ENCODE data around the gene LYPLA2.
"Not testable (repeated sequence)": the region's sequence is repeated elsewhere in the genome, so short reads cannot be mapped to it uniquely, and the experiment has no call there.

The LYPLA2 gene

DNA sequence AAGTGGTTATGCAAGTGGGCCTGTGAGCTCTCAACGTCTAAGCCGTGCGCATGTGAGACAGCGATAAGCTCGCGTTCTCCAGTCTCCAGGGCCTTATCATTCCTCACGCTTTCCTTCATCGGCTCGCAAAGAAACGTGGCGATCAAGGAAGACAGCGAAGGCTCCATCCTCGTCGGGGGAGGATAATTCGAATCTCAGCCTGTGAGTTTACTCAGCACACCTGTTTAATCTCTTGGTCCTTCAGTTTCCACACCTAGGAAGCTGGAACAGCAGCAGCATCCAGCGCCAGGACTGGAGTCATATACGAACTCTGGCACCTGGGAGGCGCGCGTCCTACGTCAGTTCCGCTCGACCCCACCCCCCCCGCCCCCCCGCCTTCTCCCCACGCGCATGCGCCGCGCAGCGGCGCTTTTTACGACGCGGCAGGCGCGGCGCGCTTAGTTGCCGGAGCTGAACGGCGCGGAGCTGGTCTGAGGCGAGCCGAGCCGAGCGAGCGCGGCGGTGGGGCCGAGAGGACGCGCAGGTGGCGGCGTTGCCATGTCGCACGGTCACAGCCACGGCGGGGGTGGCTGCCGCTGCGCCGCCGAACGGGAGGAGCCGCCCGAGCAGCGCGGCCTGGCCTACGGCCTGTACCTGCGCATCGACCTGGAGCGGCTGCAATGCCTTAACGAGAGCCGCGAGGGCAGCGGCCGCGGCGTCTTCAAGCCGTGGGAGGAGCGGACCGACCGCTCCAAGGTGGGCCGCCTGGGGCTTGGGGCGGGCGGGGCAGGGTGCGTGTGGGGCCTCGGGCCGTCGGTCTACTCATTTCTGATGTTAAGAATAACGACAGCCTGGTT, 12.7 kb upstream of the LYPLA2 start, which contains the start of gene PITHD1:
PITHD1 (plus strand) TSS at position 440 of the 836 bp plus-strand sequence; CDS start at position 538, 98 bp downstream.
- peak within 1 kb of the TSS; percentile 94 for H3K4me3 ChIP-seq (ENCODE audit: low read depth, low read length)

DNA sequence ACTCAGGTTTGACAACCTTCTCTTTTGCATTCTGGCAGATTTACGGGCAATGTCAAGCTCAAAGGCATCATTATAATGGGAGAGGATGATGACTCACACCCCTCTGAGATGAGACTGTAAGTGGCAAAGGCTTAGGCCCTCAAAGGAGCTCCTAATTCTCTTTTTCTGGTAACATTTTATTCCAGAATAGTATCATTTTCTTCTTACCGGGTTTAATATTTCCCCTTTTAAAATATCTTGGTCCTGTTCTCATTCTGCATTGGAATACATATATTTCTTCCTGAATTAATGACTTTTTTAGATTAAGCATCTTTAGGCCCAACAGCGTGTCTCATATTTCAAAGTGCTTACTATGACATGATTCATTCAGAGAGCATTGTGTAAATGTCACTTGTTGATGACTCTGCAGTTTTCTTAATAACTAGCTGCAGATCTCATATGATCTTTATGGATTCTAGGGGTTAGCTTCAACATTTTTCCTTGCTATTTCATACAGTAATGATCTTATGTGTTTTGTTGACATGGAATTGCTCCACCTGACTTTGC, 11.0 kb upstream of the LYPLA2 start:
- no peak overlapping the region for H3K4me3 ChIP-seq (ENCODE audit: low read depth, low read length)

GRCh38 chr1:23783141-23783540, 7.8 kb upstream of the LYPLA2 start:
- H3K4me3 ChIP-seq (ENCODE audit: low read depth, low read length), result not testable (repeated sequence)

DNA sequence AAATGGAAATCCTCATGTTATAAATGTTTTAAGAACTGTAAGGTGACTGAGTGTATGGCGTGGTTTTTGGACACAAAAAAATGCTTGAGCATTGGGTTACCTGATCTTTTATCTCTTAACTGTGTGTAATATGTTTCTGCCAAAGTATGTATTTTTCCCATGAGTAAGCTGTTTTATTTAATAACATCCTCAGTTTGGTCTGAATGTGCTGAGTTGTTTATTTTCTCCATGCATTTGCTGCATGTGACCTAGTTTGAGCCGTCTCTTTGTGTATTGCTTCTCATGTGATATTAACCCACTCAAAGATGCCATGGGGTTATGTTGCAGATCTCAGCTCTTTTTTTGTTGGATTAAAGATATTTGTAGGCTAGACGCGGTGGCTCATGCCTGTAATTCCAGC, 6.1 kb upstream of the LYPLA2 start:
- no peak overlapping the region for H3K4me3 ChIP-seq (ENCODE audit: low read depth, low read length)

DNA sequence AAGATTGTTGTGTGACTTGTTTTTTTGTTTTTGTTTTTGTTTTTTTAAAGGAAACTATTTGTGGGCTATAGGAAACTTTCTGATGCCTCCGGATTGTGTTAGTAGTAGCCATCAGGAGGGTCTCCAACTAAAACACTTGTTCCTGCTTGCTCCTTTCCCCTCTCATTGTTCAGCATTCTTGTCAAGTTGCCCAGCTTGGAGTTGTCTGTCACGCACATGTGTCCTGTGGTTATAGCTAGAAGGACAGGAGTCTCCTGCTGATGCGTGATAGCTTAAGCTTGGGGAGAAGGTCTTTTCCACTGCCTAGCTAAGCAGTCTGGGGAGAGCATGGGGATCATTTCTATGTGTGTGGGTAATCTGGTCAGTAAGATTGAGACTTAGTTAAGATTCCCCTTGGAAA, 3.2 kb upstream of the LYPLA2 start:
- H3K4me3 ChIP-seq (ENCODE audit: low read depth, low read length), result no peak overlapping the region

- no peak overlapping the region for H3K4me3 ChIP-seq (ENCODE audit: low read depth, low read length)
Observed at GRCh38 chr1:23788695-23789094, 2.2 kb upstream of the LYPLA2 start.

DNA sequence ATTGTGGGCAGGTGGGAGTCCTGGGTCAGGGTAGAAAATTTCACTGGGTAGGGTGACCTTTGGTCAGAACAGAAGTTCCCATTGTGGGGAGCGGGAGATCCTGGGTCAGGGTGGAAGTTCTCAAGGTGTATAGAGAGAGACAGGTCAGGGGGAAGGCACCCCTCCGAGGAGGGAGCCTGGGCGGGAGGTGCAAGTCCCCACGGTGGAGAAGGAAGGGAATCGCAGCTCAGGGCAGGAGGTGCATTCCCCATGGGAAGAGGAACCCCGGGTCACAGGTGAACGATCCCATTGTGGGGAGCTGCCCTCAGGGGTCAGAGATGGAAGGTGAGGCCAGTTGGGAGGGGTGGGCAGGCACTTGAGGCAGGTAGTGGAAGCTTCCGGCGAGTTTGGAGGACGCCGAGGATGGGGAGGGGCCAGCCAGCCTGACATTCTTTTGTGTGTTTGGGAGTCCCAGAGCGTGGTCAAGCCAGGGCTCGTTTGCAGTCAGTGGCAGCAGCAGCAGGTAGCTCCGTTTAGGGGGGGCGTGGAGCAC, 637 bp downstream of the LYPLA2 start:
- H3K4me3 ChIP-seq (ENCODE audit: low read depth, low read length), result peak overlapping the region; percentile 91

DNA sequence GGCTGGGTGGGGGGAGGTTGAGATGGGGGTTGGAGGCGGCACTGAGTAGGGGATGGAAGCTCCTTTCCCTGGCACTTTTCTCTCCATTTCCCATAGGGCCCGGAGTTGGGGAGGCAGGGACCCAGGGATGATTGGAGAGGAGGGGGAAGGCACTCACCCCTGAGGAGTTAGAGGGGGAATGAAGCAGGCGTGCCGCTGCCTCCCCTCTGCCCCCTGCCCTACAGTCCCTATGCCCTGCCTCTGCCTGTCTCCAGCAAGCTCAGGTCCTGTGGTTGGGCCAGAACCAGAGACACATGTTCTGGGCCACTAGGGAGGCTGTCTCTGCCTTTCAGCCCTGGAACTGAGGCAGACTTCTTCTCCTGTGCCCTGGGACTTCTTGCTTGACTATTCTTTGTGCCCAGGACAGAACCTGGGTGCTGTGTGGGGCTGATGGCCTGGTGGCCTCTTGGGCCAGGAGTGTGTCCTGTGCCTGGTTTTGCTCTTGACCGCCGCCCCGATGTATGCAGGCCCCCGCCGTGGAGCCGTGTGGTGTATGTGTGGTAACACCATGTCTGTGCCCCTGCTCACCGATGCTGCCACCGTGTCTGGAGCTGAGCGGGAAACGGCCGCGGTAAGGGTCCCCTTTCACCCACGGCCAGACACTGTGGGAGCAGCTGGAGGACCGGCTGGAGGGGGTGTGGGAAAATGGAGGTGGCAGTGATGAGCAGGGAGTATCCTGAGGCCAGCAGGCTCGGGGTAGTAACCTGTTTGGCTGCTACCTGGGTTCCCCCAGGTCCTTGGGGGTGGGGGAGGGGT, 1.4 kb downstream of the LYPLA2 start:
- H3K4me3 ChIP-seq (ENCODE audit: low read depth, low read length), result peak overlapping the region; percentile 91

- no peak overlapping the region for H3K4me3 ChIP-seq (ENCODE audit: low read depth, low read length)
Observed at GRCh38 chr1:23793018-23793781, 2.3 kb downstream of the LYPLA2 start.

- H3K4me3 ChIP-seq (ENCODE audit: low read depth, low read length), result no peak overlapping the region
Observed at GRCh38 chr1:23793861-23794731, 3.2 kb downstream of the LYPLA2 start.

GRCh38 chr1:23794732-23795182, 3.8 kb downstream of the LYPLA2 start:
- H3K4me3 ChIP-seq (ENCODE audit: low read depth, low read length), result not testable (repeated sequence)

- no peak overlapping the region for H3K4me3 ChIP-seq (ENCODE audit: low read depth, low read length)
Observed at GRCh38 chr1:23795676-23796465, 4.9 kb downstream of the LYPLA2 start.

DNA sequence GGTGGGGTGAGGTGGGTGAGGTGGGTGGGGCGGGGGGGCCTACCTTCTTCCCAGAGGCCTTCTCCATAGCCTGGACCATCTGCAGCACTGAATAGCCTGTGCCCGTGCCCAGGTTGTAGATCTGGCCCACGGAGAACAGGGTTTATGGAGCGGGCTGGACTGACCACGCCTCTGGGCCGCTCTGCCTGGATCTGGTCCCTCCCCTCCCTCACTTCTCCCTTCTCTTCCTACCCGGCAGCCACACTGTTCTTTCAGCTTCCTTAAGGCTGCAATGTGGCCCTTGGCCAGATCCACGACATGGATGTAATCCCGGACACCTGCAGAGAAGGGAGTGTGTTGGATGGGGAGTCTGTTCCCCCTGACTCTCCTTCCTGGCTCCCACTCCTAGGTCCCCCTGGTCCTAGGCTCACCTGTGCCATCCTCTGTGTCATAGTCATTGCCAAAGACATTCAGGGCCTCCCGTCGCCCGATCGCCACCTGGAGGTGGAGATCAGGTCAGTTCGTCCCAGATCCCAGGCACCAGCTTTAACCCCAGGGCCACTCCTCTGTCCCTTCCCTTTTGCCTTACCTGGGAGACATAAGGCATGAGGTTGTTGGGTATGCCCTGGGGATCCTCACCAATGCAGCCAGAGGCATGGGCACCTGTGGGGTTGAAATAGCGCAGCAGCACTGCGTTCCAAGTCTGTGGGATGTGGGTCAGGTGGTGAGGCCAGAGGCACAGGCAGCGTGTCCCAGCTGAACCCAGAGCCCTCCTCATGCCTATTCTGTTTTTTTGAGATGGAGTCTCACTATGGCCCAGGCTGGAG, 5.7 kb downstream of the LYPLA2 start:
- no peak overlapping the region for H3K4me3 ChIP-seq (ENCODE audit: low read depth, low read length)

DNA sequence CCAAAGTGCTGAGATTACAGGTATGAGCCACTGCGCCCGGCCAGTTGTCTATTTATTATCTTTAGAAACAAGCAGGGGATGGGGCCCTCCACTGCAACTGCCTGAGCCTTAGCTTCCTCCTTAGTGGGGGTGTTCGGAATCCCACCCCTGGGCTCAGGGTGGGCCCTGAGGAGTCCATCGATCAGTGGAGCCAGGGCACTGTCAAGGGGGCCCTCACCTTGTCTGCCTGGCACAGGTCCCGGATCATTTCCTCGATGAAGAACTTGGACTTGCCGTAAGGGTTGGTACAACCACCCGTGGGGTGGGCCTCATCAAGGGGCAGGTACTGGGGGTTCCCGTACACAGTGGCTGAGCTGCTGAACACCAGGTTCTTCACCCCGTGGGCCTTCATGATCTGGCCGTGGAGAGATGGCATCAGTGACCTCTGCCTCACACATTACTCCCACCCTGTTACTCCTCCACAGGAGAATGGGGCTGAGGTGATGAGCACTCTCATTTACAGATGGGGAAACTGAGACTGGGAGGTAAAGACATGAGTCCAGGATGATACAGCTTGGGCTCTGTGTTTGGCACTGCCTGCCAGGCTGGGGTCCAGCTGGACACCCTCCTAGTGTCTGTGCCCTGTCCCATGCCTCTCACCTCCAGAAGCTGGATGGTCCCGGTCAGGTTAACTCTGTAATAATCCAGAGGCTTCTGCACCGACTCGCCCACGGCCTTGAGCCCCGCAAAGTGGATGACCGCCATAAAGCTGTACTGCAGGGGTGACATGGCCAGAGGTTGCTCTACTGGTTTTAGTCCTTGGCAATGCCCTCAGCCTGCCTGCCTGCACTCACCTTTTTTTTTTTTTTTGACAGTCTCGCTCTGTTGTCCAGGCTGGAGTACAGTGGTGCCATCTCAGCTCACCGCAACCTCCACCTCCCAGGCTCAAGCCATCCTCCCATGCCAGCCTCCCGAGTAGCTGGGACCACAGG, 6.8 kb downstream of the LYPLA2 start:
- no peak overlapping the region for H3K4me3 ChIP-seq (ENCODE audit: low read depth, low read length)

- H3K4me3 ChIP-seq (ENCODE audit: low read depth, low read length), result no peak overlapping the region
Observed at GRCh38 chr1:23798662-23799142, 7.8 kb downstream of the LYPLA2 start.

- H3K4me3 ChIP-seq (ENCODE audit: low read depth, low read length), result peak overlapping the region; percentile 78
Observed at GRCh38 chr1:23799255-23799569, 8.3 kb downstream of the LYPLA2 start.
